Testis (tissue), 2 donors: ENCODE results near the gene UFL1.
"Not testable (repeated sequence)": the region's sequence is repeated elsewhere in the genome, so short reads cannot be mapped to it uniquely, and the experiment has no call there.

Experiments
- POLR2A ChIP-seq: fragments of 450-650 bp; IDR thresholded peaks from one replicate; pipeline ENCODE4 v1.6.1; 2017; ENCODE audit warnings: antibody characterized with exemption, mild to moderate bottlenecking, moderate library complexity
- TF ChIP-seq, protein P1 (sequence below), 3 experiments: fragments of 450-650 bp in 2 of 3; fragments of 200-600 bp in 1 of 3; sonication (generic) in 1 of 3; IDR thresholded peaks; one replicate each; pipeline ENCODE4 v1.5.1; 2016 to 2019; ENCODE audit warnings: antibody characterized with exemption in 3 of 3, mild to moderate bottlenecking in 2 of 3, moderate library complexity in 1 of 3

DNA sequence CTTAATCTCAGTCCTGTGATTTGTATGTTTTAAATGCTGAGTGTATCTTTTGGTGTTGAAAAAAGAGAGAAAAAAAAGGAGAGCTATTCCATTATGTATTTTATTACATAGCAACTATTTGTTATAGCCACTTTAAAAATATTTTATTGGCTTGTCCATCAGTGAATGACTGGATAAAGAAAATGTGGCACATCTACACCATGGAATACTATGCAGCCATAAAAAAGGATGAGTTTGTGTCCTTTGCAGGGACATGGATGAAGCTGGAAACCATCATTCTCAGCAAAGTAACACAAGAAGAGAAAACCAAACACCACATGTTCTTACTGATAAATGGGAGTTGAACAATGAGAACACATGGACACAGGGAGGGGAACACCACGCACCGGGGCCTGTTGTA lies 38.1 kb downstream of the UFL1 start:
- TF ChIP-seq, protein P1, sequence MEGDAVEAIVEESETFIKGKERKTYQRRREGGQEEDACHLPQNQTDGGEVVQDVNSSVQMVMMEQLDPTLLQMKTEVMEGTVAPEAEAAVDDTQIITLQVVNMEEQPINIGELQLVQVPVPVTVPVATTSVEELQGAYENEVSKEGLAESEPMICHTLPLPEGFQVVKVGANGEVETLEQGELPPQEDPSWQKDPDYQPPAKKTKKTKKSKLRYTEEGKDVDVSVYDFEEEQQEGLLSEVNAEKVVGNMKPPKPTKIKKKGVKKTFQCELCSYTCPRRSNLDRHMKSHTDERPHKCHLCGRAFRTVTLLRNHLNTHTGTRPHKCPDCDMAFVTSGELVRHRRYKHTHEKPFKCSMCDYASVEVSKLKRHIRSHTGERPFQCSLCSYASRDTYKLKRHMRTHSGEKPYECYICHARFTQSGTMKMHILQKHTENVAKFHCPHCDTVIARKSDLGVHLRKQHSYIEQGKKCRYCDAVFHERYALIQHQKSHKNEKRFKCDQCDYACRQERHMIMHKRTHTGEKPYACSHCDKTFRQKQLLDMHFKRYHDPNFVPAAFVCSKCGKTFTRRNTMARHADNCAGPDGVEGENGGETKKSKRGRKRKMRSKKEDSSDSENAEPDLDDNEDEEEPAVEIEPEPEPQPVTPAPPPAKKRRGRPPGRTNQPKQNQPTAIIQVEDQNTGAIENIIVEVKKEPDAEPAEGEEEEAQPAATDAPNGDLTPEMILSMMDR (IDR thresholded peaks at IDR 0.05) = not testable (repeated sequence)
- TF ChIP-seq POLR2A = not testable (repeated sequence)
